Natural killer cell treated with Interleukin-12 subunit alpha and Interleukin-12 subunit beta and Interleukin-15 and Interleukin-18, amount 100 ng/mL, for 72 hours (primary cell): Measurements from ENCODE around the gene ADAMTS16. TPM values are rescaled to one million over a fixed set of nuclear protein-coding genes. Genes with fewer than 3 reads are reported as not detected.

Experiments
- ATAC-seq, 2 donors: fragments of 150-1000 bp; cut with Tn5 transposase in 1 of 2; sonication (Bioruptor Pico), chemical (Tn5 transposase) in 1 of 2; 2 replicates each; pipeline ENCODE4 v1.10.0; 2021
- DNase-seq: peaks from one replicate; pipeline ENCODE4 v3.0.0; 2022; ENCODE audit warnings: low spot score
- H3K27ac Mint-ChIP-seq, 2 donors: 1 replicate in 1 of 2; 2 replicates in 1 of 2; pipeline ENCODE4 v1.8.0; 2022; ENCODE audit warnings: mixed read lengths in 2 of 2, mild to moderate bottlenecking in 1 of 2, moderate library complexity in 1 of 2
- H3K27me3 Mint-ChIP-seq, 2 donors: 1 replicate in 1 of 2; 2 replicates in 1 of 2; pipeline ENCODE4 v1.8.0; 2022; ENCODE audit warnings: mixed read lengths in 2 of 2
- H3K36me3 Mint-ChIP-seq: one replicate; pipeline ENCODE4 v1.8.0; 2022; ENCODE audit warnings: mixed read lengths
- H3K4me1 Mint-ChIP-seq, 2 donors: 1 replicate in 1 of 2; 2 replicates in 1 of 2; pipeline ENCODE4 v1.8.0; 2022; ENCODE audit warnings: low read depth in 2 of 2, mixed read lengths in 2 of 2, mild to moderate bottlenecking in 1 of 2
- H3K4me3 Mint-ChIP-seq: one replicate; pipeline ENCODE4 v1.8.0; 2022; ENCODE audit warnings: mixed read lengths
- H3K9me3 Mint-ChIP-seq: 2 replicates; pipeline ENCODE4 v1.8.0; 2022; ENCODE audit warnings: mixed read lengths
- total RNA-seq, 2 donors: library from RNA; stranded (reverse); gene quantifications; one replicate each; pipeline ENCODE4 v1.2.3, GENCODE V29; 2022

Gene ADAMTS16
- total RNA-seq, 2 donors from 2014 or later = not detected

DNA sequence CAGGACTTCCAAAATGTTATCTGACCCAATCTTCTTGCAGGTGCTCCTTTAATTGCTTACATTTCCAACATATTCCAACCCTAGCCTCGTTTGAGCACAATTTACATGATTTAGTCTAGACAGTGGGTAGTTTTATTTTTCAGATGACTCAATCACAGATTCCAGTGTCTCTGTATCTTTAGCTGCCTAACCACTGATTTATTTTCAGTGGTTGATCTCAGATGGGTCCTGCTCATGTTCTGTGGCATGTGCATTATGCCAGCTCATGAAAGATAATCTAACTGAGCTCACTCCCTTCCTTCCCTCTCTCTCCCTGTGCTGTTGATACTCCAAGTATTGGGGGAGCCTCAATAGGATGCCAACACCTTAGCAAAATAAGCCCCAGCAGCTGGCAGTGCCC lies 176.2 kb downstream of the ADAMTS16 start:
- no peak overlapping the region for H3K4me3 Mint-ChIP-seq
- no peaks in the 10 kb centered on the region for H3K36me3 Mint-ChIP-seq
- no peak for DNase-seq
- H3K9me3 Mint-ChIP-seq = peaks cover 5% of the 10 kb centered on the region
- no peaks in the 10 kb centered on the region for H3K4me1 Mint-ChIP-seq
- H3K27ac Mint-ChIP-seq = no peak overlapping the region
- no peaks in the 10 kb centered on the region for H3K27me3 Mint-ChIP-seq
- no peak for ATAC-seq

DNA sequence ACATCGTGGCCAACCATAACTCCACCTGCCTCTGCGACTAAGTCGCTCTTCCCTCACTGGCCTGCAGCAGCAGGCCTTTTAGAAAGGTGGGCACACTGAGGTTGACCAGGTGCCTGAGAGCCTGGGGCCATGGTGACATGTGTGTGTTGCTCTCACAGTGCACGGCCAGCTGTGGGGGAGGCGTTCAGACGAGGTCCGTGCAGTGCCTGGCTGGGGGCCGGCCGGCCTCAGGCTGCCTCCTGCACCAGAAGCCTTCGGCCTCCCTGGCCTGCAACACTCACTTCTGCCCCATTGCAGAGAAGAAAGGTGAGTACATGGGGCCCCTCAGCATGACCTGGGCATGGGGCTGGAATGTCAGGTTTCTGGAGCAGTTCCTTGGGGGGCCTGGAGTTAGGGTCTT lies 177.8 kb downstream of the ADAMTS16 start:
- ATAC-seq (no peak), DNase-seq (no peak)
- Mint-ChIP-seq H3K36me3 (no peaks in the 10 kb centered on the region), H3K9me3 (peaks cover 12% of the 10 kb centered on the region), H3K4me3 (no peak overlapping the region), H3K27ac (no peak overlapping the region), H3K27me3 (no peaks in the 10 kb centered on the region), H3K4me1 (no peaks in the 10 kb centered on the region)

DNA sequence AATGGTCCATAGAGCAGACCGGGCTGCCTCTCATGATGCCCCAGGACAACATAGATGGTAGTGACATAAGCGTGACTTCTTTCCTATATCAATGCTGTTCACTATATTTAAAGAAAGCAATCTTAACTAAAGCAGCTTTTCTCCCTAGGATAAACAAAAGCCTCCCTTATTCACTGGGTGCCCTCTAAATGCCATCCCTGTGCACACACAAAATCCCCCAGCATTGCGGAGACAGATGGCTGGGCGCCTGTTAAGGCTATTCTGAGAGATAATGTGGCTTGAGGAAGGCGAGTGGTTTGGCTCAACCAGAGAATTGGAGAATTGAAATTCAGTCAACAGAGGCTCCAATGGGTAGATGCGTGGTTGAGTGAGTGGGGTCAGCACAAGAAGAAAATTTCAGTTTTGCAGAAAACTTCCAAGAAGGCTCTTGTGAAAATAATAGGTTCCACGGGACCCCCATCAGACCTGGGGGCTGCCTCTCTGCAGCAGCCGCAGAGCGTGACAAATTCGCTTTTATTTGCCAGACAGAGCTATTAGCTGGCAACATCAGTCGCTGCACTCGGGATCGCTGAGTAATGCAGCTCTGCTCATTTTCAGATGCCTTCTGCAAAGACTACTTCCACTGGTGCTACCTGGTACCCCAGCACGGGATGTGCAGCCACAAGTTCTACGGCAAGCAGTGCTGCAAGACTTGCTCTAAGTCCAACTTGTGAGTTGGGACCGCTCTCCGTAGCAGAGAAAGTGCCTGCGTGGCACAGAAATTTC lies 178.5 kb downstream of the ADAMTS16 start:
- Mint-ChIP-seq H3K27me3 (no peaks in the 10 kb centered on the region), H3K4me1 (no peaks in the 10 kb centered on the region), H3K9me3 (peaks cover 12% of the 10 kb centered on the region), H3K27ac (no peak overlapping the region), H3K36me3 (no peaks in the 10 kb centered on the region), H3K4me3 (no peak overlapping the region)
- DNase-seq (no peak), ATAC-seq (no peak)

DNA sequence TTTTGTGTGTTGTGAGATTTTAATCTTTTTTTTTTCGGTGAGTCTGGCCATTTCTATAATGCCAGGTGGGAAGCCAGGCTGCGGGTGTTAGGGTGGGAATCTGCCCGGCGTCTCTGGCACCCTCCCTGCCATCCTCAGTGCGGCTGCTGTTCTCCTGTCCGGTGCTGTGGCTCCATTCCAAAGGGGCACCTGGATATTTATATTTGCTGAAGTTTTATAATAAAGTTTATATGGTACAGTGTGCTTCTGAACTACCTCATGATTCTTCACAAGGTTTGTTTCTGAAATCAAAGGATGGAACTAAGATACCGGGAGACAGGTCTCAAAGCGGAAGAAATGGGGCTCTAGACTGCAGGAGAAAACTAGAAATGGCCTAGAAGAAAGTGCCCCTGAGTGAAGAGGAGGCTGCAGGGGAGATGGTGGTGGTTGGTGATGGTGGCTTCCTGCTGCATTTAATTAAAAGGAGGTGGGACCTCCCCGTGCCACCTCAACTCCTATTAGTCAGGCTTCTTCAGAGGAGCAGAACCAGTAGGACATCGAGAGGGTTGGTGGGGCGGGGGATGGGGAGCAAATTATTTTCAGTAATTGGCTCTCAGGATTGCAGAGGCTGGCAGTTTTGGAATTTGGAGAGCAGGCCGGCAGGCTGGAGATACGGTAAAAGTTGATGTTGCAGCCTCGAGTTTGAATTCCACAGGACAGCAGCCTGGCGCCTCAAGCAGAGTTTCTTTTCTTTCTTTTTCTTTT lies 180.1 kb downstream of the ADAMTS16 start:
- H3K27me3 Mint-ChIP-seq = no peaks in the 10 kb centered on the region
- peaks cover 9% of the 10 kb centered on the region for H3K9me3 Mint-ChIP-seq
- no peaks in the 10 kb centered on the region for H3K36me3 Mint-ChIP-seq
- no peak overlapping the region for H3K4me3 Mint-ChIP-seq
- DNase-seq = no peak
- H3K27ac Mint-ChIP-seq = no peak overlapping the region
- no peak for ATAC-seq
- H3K4me1 Mint-ChIP-seq = no peaks in the 10 kb centered on the region

DNA sequence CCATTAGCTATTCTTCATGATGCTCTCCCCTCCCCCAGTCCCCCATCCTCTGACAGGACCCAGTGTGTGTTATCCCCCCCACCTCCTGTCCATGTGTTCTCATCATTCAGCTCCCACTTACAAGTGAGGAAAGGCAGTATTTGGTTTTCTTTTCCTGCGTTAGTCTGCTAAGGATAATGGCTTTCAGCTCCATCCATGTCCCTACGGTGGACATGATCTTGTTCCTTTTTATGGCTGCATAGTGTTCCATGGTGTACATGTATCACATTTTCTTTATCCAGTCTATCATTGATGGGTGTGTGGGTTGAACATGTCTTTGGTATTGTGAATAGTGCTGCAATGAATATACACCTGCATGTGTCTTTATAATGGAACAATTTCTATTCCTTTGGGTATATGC lies 181.0 kb downstream of the ADAMTS16 start:
- DNase-seq (no peak), ATAC-seq (no peak)
- H3K9me3 Mint-ChIP-seq = peaks cover 9% of the 10 kb centered on the region
- no peak overlapping the region for H3K4me3 Mint-ChIP-seq
- H3K36me3 Mint-ChIP-seq = no peaks in the 10 kb centered on the region
- H3K4me1 Mint-ChIP-seq = no peaks in the 10 kb centered on the region
- no peak overlapping the region for H3K27ac Mint-ChIP-seq
- H3K27me3 Mint-ChIP-seq = no peaks in the 10 kb centered on the region

DNA sequence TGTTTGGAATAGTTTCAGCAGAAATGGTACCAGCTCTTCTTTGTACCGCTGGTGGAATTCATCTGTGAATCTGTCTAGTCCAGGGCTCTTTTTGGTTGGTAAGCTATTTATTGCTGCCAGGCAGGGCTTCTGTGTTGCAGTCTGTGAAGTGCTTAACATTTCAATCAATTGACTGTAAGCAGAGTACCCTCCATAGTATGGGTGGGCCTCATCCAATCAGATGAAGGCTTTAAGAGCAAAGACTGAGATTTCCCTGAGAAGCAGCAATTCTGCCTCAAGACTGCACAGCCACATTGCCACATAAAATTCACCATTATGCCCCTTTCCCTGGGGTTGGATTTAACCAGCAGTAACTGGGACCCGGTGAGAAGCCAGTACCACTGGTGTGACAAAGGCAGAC lies 183.4 kb downstream of the ADAMTS16 start:
- no peak overlapping the region for H3K27ac Mint-ChIP-seq
- no peak overlapping the region for H3K4me3 Mint-ChIP-seq
- H3K27me3 Mint-ChIP-seq = no peaks in the 10 kb centered on the region
- DNase-seq = no peak
- ATAC-seq = no peak
- H3K4me1 Mint-ChIP-seq = no peaks in the 10 kb centered on the region
- H3K9me3 Mint-ChIP-seq = peaks cover 16% of the 10 kb centered on the region
- no peaks in the 10 kb centered on the region for H3K36me3 Mint-ChIP-seq

DNA sequence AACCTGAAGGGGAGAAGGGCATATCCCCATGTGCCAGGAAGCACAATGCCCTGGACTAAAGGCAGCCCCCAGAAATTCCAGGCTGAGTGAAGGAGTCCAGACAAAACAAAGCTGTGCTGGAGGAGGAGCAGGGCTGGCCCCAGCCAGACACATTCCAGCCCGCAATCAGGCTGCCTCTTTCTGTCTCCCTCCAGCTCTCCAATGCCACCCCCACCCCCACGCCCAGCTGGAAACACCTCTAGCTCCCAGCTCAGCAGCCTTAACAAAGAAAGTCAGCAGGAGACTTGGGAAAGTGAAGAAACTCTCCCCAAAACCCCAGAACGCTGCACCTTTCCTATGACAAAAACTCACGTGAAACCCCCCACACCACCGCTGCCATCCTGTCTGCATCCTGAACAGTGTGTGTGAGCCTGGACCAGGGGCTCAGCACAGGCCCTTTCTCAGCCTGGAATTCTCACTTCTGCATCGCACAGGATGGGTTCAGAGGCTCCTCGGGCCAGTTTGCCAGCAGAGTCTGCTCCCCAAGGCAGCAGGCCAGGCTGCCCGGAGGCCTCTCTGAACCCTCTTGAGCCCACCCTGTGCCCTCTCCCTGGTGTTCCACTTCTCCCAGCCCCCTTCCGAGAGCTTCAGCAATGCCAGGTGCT lies 186.1 kb downstream of the ADAMTS16 start:
- no peak overlapping the region for H3K27ac Mint-ChIP-seq
- H3K4me3 Mint-ChIP-seq = no peak overlapping the region
- no peaks in the 10 kb centered on the region for H3K27me3 Mint-ChIP-seq
- no peaks in the 10 kb centered on the region for H3K4me1 Mint-ChIP-seq
- ATAC-seq = peak; percentile 10 to 15
- H3K9me3 Mint-ChIP-seq = peaks cover 14% of the 10 kb centered on the region
- no peak for DNase-seq
- H3K36me3 Mint-ChIP-seq = no peaks in the 10 kb centered on the region

DNA sequence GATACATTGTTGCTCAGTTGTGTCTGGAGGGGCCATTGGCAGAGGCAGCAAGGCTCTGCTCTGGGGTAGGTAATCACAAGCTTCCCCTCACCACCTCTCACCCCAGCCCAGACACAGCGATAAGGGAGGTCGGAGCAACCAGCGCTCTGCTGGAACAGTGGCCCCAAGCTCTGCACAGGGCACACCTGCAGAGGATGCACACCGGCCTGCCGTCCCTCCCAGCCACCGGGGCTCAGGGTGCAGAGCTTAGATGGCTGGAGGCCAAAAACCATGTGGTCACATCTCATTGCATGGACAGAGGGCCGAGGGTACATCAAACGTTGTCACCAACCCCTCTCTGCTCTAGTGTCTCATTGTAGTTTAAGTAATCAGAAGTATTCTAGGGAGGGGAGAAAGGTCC lies 187.0 kb downstream of the ADAMTS16 start:
- ATAC-seq = no peak
- no peak overlapping the region for H3K4me3 Mint-ChIP-seq
- no peaks in the 10 kb centered on the region for H3K4me1 Mint-ChIP-seq
- no peaks in the 10 kb centered on the region for H3K36me3 Mint-ChIP-seq
- H3K9me3 Mint-ChIP-seq = peaks cover 8% of the 10 kb centered on the region
- no peak overlapping the region for H3K27ac Mint-ChIP-seq
- H3K27me3 Mint-ChIP-seq = no peaks in the 10 kb centered on the region
- DNase-seq = no peak

DNA sequence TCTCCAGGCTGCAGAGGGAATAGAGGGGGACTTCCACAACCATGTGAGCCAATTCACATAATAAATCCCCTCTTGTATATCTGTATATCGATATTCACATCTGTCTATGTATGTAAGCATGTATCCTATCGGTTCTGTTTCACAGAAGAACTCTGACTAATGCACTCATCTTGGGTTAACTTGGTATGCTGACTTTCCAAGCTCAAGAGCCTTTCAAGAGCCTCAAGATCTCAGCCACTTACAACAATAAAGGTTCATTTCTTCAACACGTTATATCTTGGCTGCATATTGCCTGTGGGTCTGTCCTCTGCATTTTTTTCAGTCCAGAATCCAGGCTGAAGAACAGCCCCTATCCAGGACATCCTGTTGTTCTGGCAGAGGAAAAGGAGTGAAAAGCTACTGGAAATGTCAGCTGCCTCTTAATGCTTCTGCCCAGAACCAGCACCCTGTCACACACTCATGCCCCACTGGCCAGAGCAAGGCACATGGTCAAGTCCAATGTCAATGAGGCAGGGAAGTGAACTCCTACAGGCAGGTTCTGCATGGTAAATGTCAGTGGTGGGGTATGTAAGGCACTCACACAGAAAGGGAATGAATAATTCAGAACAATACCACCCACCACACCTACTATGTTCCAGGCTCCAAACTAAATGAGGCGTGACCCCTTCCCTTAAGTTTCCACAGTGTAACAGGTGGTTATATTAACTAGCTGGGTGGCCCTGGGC lies 190.8 kb downstream of the ADAMTS16 start:
- DNase-seq (no peak), ATAC-seq (no peak)
- H3K36me3 Mint-ChIP-seq = no peaks in the 10 kb centered on the region
- H3K9me3 Mint-ChIP-seq = peaks cover 6% of the 10 kb centered on the region
- no peaks in the 10 kb centered on the region for H3K27me3 Mint-ChIP-seq
- no peaks in the 10 kb centered on the region for H3K4me1 Mint-ChIP-seq
- no peak overlapping the region for H3K4me3 Mint-ChIP-seq
- H3K27ac Mint-ChIP-seq = no peak overlapping the region

DNA sequence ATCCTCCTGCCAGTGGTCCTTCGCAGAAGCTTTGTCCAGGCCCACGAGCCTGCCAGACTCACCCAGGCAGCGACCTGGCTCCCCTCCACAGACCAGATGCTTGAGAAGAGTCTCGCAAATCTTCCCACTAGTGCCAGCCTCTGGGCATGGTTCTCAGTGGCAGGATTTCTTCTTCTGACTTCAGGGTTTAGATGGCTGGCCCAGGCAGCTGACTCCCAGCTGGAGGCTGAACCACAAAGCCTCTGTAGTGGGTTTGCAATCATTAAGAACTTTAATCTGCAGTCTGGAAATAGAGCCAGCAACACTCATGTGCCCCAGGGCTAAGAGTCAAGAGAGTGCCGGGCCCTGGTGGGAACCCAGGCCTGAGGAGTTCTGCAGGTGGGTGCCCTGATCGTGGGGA lies 191.7 kb downstream of the ADAMTS16 start:
- H3K27me3 Mint-ChIP-seq = no peaks in the 10 kb centered on the region
- no peak overlapping the region for H3K27ac Mint-ChIP-seq
- no peak for DNase-seq
- no peak overlapping the region for H3K4me3 Mint-ChIP-seq
- no peaks in the 10 kb centered on the region for H3K4me1 Mint-ChIP-seq
- H3K9me3 Mint-ChIP-seq = peaks cover 6% of the 10 kb centered on the region
- ATAC-seq = no peak
- H3K36me3 Mint-ChIP-seq = no peaks in the 10 kb centered on the region

DNA sequence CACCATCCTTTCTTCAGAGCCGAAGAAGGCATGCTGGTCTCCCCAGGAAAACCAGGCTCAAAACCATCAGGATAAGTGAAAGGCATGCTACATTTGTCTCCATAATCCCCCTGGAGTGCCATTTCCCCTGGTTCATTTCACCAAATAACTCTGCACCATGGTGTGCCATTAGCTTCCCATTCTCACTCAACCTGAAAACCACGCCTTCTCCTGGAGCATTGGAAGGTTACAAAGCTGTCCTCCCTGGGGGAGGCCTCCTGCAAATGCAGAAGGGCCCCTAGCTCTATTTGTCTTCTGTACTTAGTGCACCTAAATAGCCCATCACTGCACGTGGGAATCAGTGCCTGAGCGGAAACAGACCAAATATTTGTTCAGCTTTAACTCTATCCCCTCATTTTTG lies 192.2 kb downstream of the ADAMTS16 start:
- Mint-ChIP-seq H3K36me3 (no peaks in the 10 kb centered on the region), H3K4me1 (no peaks in the 10 kb centered on the region), H3K4me3 (no peak overlapping the region), H3K9me3 (peaks cover 6% of the 10 kb centered on the region), H3K27me3 (no peaks in the 10 kb centered on the region), H3K27ac (no peak overlapping the region)
- ATAC-seq = no peak
- no peak for DNase-seq

DNA sequence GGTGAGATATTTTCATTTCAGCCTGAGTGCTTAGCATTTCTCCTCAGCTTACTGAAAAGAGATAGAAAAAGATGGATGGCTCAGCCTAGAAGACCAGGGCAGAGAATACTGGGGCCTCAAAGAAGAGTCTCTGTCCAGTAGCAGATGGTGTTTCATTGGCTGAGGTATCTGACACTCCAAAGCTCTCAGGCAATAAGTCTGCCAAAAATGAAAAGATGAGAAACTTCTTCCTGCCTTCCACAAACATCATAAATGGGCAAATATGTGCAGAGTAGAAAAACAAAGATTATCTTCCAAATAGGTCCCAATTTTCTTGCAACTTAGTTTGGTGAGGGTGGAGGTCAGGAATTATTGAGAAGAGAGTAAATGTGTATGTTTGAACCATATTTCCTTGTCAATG lies 195.0 kb downstream of the ADAMTS16 start:
- ATAC-seq = no peak
- no peak overlapping the region for H3K27ac Mint-ChIP-seq
- no peaks in the 10 kb centered on the region for H3K36me3 Mint-ChIP-seq
- no peaks in the 10 kb centered on the region for H3K27me3 Mint-ChIP-seq
- no peaks in the 10 kb centered on the region for H3K4me1 Mint-ChIP-seq
- no peak for DNase-seq
- H3K9me3 Mint-ChIP-seq = no peaks in the 10 kb centered on the region
- no peak overlapping the region for H3K4me3 Mint-ChIP-seq

DNA sequence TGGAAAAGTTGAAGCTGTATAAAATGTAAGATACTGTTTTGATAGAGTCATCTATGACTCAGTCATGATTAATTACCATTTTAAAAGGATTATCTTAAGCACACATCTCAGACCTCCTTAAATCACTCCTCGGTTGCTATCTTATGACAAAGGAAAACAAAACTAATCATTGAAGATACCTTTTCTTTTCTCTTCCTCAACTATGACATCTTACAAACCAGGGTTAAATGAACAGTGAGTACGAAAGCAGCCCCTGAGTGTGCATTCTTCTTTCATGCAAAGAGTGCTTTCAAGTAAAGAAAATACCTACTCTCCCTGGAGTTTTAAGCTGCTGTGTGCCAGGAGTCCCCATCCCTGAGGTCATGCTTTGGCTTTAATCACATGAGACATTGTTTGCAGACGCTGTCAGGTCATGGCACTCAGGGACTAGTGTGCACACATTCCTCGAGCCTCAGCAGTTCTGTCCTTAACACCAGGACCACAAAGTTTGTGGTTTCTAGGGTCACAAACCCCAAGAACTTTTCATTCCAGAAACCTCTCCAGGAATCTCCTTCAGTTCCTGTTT lies 195.7 kb downstream of the ADAMTS16 start:
- DNase-seq (no peak), ATAC-seq (no peak)
- peaks cover 2% of the 10 kb centered on the region for H3K9me3 Mint-ChIP-seq
- no peaks in the 10 kb centered on the region for H3K4me1 Mint-ChIP-seq
- H3K27me3 Mint-ChIP-seq = peaks cover 0 to 2% of the 10 kb centered on the region in 2 donors
- no peak overlapping the region for H3K4me3 Mint-ChIP-seq
- no peaks in the 10 kb centered on the region for H3K36me3 Mint-ChIP-seq
- no peak overlapping the region for H3K27ac Mint-ChIP-seq
